Left colon (tissue), 2 donors: ENCODE results near the gene TMEM45B. TPM values are rescaled to one million over a fixed set of nuclear protein-coding genes. Genes with fewer than 3 reads are reported as not detected.
A peak's percentile ranks its signal among the peaks of the same experiment; 100 is the strongest.
"Not testable (repeated sequence)": the region's sequence is repeated elsewhere in the genome, so short reads cannot be mapped to it uniquely, and the experiment has no call there.

Experiments used
- ATAC-seq: fragments of 200-7000 bp; cut with Tn5 transposase; one replicate; pipeline ENCODE4 v1.9.1; 2020; ENCODE audit warnings: mild to moderate bottlenecking, moderate library complexity
- DNase-seq, 2 donors: peaks; one replicate each; pipeline ENCODE4 v3.0.0-alpha.2; 2020
- intact Hi-C, 2 donors: fragments of 100-400 bp; cut with DNase I in 1 of 2; cut with micrococcal nuclease in 1 of 2; formaldehyde crosslinking; loops; one replicate each; pipeline versions ENCODE4 v1.11.2 to v1.14.0; 2022; cut with DNase I, micrococcal nuclease
- total RNA-seq, 2 donors: library from RNA; stranded (reverse); fragmentation: NEBNext Ultra II Directional; extraction: Animal tissue kit (Norgen Biotek cat#: 25700); gene quantifications; one replicate each; pipeline ENCODE4 v1.2.1, GENCODE V29; 2021
- donor health status: DM: no; HTN: no; CAD: no.
- donor health status: DM: yes; HTN: yes; CAD: no.

Gene TMEM45B
- total RNA-seq, 2 donors from 2014 or later, result 309 to 343 TPM

DNA sequence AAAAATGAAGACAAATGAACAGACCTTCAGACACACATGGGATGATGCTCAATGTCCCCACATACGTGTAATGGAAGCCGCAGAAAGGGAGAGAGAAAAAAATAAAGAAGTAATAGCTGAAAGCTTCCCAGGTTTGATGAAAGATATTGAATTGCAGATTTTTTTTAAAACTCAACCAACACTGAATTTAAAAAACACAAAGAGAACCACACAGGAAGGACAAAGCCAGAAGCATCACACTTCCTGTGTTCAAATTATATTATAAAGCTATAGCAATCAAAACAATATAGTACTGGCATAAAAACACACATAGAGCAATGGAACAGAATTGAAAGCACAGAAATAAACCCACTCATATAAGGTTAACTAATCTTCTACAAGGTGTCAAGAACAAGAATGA is 26.5 kb downstream of the TMEM45B start:
- intact Hi-C loops, result no loop called here
- no peak for DNase-seq

GRCh38 chr11:129846508-129847335 is 31.1 kb downstream of the TMEM45B start:
- DNase-seq (no peak), ATAC-seq (peak; percentile 92)
- intact Hi-C loops, result no loop called here

More for the DNA sequence above, 26.5 kb downstream of the TMEM45B start:
- ATAC-seq, result no peak

GRCh38 chr11:129847361-129847760 is 31.7 kb downstream of the TMEM45B start:
- intact Hi-C loops, DNase-seq: not testable (repeated sequence)
- peak; percentile 38 for ATAC-seq

- no peak for DNase-seq
- no peak for ATAC-seq
- intact Hi-C loops, result no loop called here
Measured at GRCh38 chr11:129849447-129850130, 33.9 kb downstream of the TMEM45B start.

GRCh38 chr11:129852125-129852740 is 36.6 kb downstream of the TMEM45B start:
- intact Hi-C loops, result no loop called here
- DNase-seq, result no peak
- ATAC-seq, result no peak

DNA sequence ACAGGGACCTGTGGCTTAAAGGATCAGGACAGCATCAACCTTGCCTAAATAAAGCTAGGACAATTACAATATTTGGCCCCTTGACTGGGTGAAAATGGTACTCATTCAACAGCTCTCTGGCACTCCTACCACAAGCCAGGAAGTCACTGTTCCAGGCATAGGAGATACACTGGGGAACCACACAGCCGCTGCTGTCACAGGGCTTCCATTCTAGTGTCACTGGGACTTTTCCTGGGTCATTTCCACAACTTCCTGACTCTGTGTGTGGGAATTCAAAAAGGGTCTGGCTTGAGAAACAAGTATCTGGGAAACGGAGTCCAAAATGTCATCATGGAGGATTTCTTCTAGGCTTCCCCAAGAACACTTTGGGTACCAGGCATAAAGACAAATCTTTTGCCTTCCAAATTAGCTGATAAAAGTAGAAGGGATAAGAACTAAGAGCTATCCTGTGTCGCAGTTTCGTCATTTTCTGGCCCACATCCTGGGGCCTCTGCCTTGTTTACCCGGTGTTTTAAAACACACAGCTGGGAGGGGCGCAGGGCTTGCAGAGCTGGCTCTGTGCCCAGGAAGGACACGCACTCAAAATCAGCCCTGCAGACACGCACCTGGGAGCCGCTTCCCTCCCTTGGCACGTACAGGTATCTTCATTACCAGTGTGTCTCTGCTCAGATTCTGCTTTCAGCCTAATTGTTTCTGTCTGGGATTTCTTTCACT is 38.0 kb downstream of the TMEM45B start:
- intact Hi-C loops, result no loop called here
- DNase-seq, result peak; percentile 87

GRCh38 chr11:129854232-129854805 is 38.7 kb downstream of the TMEM45B start:
- DNase-seq, result no peak

More for the DNA sequence above, 38.0 kb downstream of the TMEM45B start:
- peak; percentile 89 for ATAC-seq

GRCh38 chr11:129855086-129855485 is 39.4 kb downstream of the TMEM45B start:
- intact Hi-C loops, result no loop called here
- no peak for ATAC-seq
- DNase-seq, result no peak

More at GRCh38 chr11:129854232-129854805, 38.7 kb downstream of the TMEM45B start:
- ATAC-seq, result peak; percentile 8
- intact Hi-C loops, result no loop called here

DNA sequence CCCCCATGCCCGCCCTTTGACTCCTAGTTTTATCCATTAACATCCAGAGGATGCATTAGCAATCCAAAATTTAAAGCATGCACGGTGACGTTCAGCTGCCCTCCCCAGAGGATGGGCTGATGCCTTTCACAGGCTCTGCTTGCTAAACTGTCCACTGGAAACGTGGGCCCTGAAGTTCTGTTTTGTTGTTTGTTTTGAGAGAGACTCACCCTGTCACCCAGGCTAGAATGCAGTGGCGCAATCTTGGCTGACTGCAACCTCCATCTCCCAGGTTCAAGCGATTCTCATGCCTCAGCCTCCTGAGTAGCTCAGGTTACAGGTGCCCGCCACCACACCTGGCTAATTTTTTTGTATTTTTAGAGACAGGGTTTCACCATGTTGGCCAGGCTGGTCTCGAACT is 40.4 kb downstream of the TMEM45B start:
- intact Hi-C loops, result no loop called here
- ATAC-seq, result no peak
- no peak for DNase-seq

DNA sequence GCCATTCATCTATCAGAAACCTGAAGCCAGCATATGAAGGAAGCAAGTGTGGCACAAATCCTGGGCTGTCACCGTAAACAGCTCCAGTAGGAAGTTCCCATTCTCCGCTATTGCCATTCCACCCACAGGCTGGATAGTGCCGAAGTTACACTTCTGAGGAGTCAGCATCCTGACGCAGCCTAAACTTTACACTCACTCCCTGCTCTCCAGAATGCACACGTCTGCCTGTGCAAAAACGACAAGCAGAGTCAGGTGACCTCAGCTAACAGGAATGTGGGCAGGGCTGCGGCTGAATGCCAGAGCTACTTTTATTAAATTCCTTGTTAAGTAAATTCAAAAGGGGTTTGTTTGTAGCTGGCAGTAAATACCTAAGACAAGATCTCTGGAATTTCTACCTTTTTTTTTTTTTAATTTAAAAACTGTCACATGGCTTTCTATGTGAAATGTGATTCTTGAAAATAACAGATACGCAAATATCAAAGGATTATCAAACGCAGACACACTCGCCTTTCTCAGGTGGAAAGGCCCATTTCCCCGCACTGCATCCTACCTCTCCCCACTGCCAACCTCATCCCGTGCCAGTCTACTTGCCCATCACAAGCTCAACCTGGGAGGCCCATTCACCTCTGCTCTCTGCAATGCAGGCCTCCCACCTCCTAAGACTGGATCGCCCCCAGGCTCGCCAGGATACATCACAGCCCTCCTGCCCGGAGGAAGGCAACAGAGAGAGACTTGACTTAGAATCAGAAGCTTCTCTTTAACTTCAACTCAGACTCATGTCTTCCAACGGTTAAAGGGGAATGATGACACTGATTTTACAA is 46.3 kb downstream of the TMEM45B start:
- ATAC-seq, result peak; percentile 68

GRCh38 chr11:129864811-129865210 is 49.2 kb downstream of the TMEM45B start:
- no peak for DNase-seq
- ATAC-seq, result peak; percentile 1
- intact Hi-C loops, result no loop called here

More for the DNA sequence above, 46.3 kb downstream of the TMEM45B start:
- intact Hi-C loops, result no loop called here
- peak; percentile 50 to 54 for DNase-seq

DNA sequence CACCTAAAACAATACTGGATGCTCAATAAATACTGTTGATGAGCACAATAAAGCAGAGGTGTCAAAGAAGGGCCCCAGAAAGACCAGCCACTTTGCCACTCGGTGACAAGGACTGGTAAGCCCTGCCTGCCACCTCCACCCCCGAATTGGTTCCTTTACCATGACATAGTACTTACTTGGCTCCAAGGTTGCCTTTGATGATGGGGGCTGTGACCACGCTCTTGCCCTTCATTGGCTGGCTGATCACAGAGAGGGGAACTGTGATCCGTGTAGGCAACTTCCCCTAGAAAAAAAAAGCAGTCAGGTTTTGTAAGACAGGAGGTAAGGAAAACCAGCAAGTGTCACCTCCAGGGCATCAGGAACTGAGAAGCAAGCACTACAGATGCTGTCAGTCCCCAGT is 50.1 kb downstream of the TMEM45B start:
- peak; percentile 1 for ATAC-seq
- DNase-seq, result no peak
- intact Hi-C loops, result no loop called here

DNA sequence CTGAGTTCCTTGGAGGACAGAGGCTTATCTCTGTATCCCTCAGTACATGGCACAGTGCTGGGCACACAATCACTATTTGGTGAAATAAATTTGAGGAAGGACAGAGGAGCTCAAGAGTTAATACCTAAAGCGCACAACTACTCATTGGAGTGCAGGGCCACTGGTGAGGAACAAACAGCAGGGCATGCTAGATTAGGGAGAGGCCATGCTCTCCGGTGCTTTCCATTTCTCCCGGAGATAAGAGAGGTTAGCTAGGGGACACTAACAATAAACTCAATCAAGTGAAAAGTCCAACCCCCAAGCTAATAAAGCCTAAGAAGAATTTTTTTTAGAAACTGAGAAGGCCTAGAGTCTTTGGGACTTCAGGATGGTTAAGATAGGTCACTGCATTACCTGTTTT is 50.7 kb downstream of the TMEM45B start:
- no peak for DNase-seq
- intact Hi-C loops, result no loop called here
- peak; percentile 16 for ATAC-seq

DNA sequence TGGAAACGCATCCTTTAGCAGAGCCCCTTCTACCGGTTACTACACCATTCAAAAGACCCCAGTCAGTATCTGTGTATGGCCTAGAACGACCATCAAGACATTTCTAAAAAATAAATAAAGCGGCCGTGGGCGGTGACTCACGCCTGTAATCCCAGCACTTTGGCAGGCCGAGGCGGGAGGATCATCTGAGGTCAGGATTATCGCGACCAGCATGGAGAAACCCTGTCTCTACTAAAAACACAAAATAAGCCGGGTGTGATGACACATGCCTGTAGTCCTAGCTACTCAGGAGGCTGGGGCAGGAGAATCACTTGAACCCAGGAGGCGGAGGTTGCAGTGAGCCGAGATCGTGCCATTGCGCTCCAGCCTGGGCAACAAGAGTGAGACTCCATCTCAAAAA is 53.0 kb downstream of the TMEM45B start:
- intact Hi-C loops, DNase-seq, ATAC-seq: not testable (repeated sequence)

DNA sequence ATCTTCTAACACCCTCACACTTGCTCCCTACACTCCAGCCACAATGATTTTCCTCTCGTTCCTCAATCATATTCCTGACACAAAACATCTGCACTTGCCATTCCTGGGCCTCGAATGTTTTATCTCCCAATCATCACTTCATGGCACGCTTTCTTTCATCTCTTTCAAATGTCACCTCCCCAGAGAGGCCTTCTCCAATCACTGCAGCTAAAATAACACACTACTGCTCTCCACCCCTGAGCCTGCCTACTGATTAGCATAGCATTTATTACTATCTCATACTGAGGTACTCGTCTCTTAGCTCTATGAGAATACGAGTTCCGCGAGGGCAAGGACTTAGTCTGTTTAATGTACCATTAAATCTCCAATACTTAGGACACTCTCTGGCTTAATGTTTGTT is 56.3 kb downstream of the TMEM45B start:
- DNase-seq (no peak), ATAC-seq (no peak)
- intact Hi-C loops, result no loop called here

DNA sequence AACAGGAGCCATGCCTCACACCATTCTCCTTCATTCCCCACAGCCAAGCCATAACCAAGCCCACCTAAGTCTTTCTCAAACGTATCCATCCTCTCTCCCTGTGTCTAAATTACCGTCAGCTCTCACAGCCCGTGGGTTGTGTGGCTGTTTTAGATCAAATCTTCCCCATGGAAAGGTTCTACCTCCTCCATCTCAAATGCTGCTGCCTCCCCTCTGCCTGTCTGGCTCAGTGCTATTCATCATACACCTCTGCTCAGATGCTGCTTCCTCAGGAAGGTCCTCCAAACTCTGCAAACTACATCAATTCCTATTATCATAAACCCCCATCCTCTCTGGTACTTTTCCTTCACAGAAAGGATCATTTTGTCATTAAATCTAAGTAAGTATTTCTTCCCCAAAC is 64.7 kb downstream of the TMEM45B start:
- no peak for ATAC-seq
- no peak for DNase-seq
- intact Hi-C loops, result no loop called here

GRCh38 chr11:129881570-129882170 is 66.0 kb downstream of the TMEM45B start:
- ATAC-seq, result peak; percentile 76
- DNase-seq, result peak in 1 of 2 donors; percentile 46
- intact Hi-C loops, result no loop called here
